ENCODE data around the gene NPR1.
A peak's percentile ranks its signal among the peaks of the same experiment; 100 is the strongest.
"Not testable (repeated sequence)": the region's sequence is repeated elsewhere in the genome, so short reads cannot be mapped to it uniquely, and the experiment has no call there.

Gene NPR1

GRCh38 chr1:153683854-153684253 lies 5.4 kb downstream of the NPR1 start:
- no peak for DNase-seq

GRCh38 chr1:153684892-153685291 lies 6.4 kb downstream of the NPR1 start:
- no peak for DNase-seq

GRCh38 chr1:153685544-153686340 lies 7.3 kb downstream of the NPR1 start:
- no peak for DNase-seq

GRCh38 chr1:153687346-153688125 lies 9.0 kb downstream of the NPR1 start:
- DNase-seq = no peak

- no peak for DNase-seq
These were observed 9.8 kb downstream of the NPR1 start for GRCh38 chr1:153688276-153688675.

- no peak for DNase-seq
These were observed 10.3 kb downstream of the NPR1 start for GRCh38 chr1:153688736-153689328.

- DNase-seq = no peak
These were observed 15.0 kb downstream of the NPR1 start for GRCh38 chr1:153693466-153693865.

- DNase-seq = no peak
These were observed 18.3 kb downstream of the NPR1 start for GRCh38 chr1:153696741-153697140.

GRCh38 chr1:153697191-153698019 lies 18.9 kb downstream of the NPR1 start:
- no peak for DNase-seq

- no peak for DNase-seq
These were observed 19.8 kb downstream of the NPR1 start for GRCh38 chr1:153698020-153698922.

GRCh38 chr1:153698923-153699714 lies 20.6 kb downstream of the NPR1 start:
- DNase-seq = no peak

GRCh38 chr1:153699768-153700167 lies 21.3 kb downstream of the NPR1 start:
- no peak for DNase-seq

- no peak for DNase-seq
These were observed 27.0 kb downstream of the NPR1 start for GRCh38 chr1:153705484-153705883.

GRCh38 chr1:153711026-153711425 lies 32.5 kb downstream of the NPR1 start:
- DNase-seq = no peak

GRCh38 chr1:153716211-153716610 lies 37.7 kb downstream of the NPR1 start:
- not testable (repeated sequence) for DNase-seq

GRCh38 chr1:153717330-153717729 lies 38.8 kb downstream of the NPR1 start:
- DNase-seq = no peak

- no peak for DNase-seq
These were observed 45.2 kb downstream of the NPR1 start for GRCh38 chr1:153723687-153724086.

GRCh38 chr1:153724634-153725033 lies 46.1 kb downstream of the NPR1 start:
- not testable (repeated sequence) for DNase-seq

- DNase-seq = peak; percentile 99 to 100
These were observed 49.2 kb downstream of the NPR1 start, which contains the start of gene INTS3 for GRCh38 chr1:153727463-153728304. Gene INTS3 (plus strand): TSS chr1:153728050. CDS start chr1:153728635, 585 bp downstream.

Measured in NCI-H446 (cell line).